Vagina (tissue), 2 donors: ENCODE results near the gene RTTN. TPM values are rescaled to one million over a fixed set of nuclear protein-coding genes. Genes with fewer than 3 reads are reported as not detected.

Source experiments
- DNase-seq, 2 donors: peaks; one replicate each; pipeline ENCODE4 v3.0.0-alpha.2; 2017; ENCODE audit errors: extremely low spot score in 2 of 2
- H3K27ac ChIP-seq: fragments of 200-600 bp; sonication (generic); one replicate; pipeline ENCODE4 v1.5.1; 2019
- H3K27me3 ChIP-seq: fragments of 200-600 bp; sonication (generic); one replicate; pipeline ENCODE4 v1.5.1; 2019
- H3K36me3 ChIP-seq, 2 donors: fragments of 200-600 bp; sonication (generic); one replicate each; pipeline ENCODE4 v1.5.1; 2017 to 2019
- H3K4me1 ChIP-seq: fragments of 200-600 bp; sonication (generic); one replicate; pipeline ENCODE4 v1.5.1; 2019
- H3K4me3 ChIP-seq, 2 donors: fragments of 200-600 bp; sonication (generic); 1 replicate in 1 of 2; 2 replicates in 1 of 2; pipeline ENCODE4 v1.5.1; 2016 to 2019
- H3K9me3 ChIP-seq: fragments of 200-600 bp; sonication (generic); one replicate; pipeline ENCODE4 v1.5.1; 2019
- CTCF ChIP-seq, 3 experiments: fragments of 450-650 bp in 2 of 3; fragments of 200-600 bp in 1 of 3; sonication (generic) in 1 of 3; IDR thresholded peaks; one replicate each; pipeline ENCODE4 v1.5.1; 2017 to 2019; ENCODE audit warnings: antibody characterized with exemption in 3 of 3, mild to moderate bottlenecking in 2 of 3, moderate library complexity in 2 of 3
- POLR2A ChIP-seq, 2 donors: fragments of 450-650 bp; IDR thresholded peaks; one replicate each; pipeline ENCODE4 v1.6.1; 2017; ENCODE audit warnings: antibody characterized with exemption in 2 of 2, mild to moderate bottlenecking in 2 of 2, moderate library complexity in 2 of 2
- POLR2AphosphoS5 ChIP-seq, 2 donors: sonication (generic); formaldehyde crosslinking; IDR thresholded peaks; one replicate each; pipeline ENCODE4 v1.9.0; 2017; ENCODE audit warnings: antibody characterized with exemption in 2 of 2, mild to moderate bottlenecking in 2 of 2, low read depth in 1 of 2; ENCODE audit not compliant: insufficient read depth in 1 of 2
- intact Hi-C: fragments of 100-400 bp; cut with DNase I; formaldehyde crosslinking; loops from one replicate; pipeline ENCODE4 v1.15.1; 2023
- total RNA-seq: library from RNA; depleted of rRNA; stranded (reverse); fragments of >200 nt; gene quantifications from one replicate; pipeline ENCODE4 v1.2.3, GENCODE V29; 2016

The RTTN gene
- total RNA-seq, 1 donor from 2014 or later: 16.7 TPM

GRCh38 chr18:70154591-70155194 lies 50.8 kb downstream of the RTTN start:
- Histone ChIP-seq H3K27ac (no peak overlapping the region), H3K36me3 (no peaks in the 10 kb centered on the region), H3K9me3 (no peaks in the 10 kb centered on the region), H3K27me3 (no peaks in the 10 kb centered on the region), H3K4me3 (no peak overlapping the region), H3K4me1 (no peaks in the 10 kb centered on the region)
- no peak for DNase-seq
- TF ChIP-seq POLR2AphosphoS5 (IDR thresholded peaks at IDR 0.05; ENCODE audit: insufficient read depth in 1 of 2, low read depth in 1 of 2) (no peak), POLR2A (IDR thresholded peaks at IDR 0.05) (no peak), CTCF (IDR thresholded peaks at IDR 0.05) (no peak)
- intact Hi-C loops: no loop called here

GRCh38 chr18:70151614-70152013 lies 53.9 kb downstream of the RTTN start:
- intact Hi-C loops: no loop called here
- Histone ChIP-seq H3K36me3 (peaks cover 0 to 17% of the 10 kb centered on the region in 2 donors), H3K27ac (no peak overlapping the region), H3K9me3 (no peaks in the 10 kb centered on the region), H3K4me1 (no peaks in the 10 kb centered on the region), H3K4me3 (no peak overlapping the region), H3K27me3 (no peaks in the 10 kb centered on the region)
- no peak for DNase-seq
- TF ChIP-seq POLR2A (IDR thresholded peaks at IDR 0.05) (no peak), CTCF (IDR thresholded peaks at IDR 0.05) (no peak), POLR2AphosphoS5 (IDR thresholded peaks at IDR 0.05; ENCODE audit: insufficient read depth in 1 of 2, low read depth in 1 of 2) (no peak)

- no peaks in the 10 kb centered on the region for H3K27me3 ChIP-seq
- peaks cover 0 to 32% of the 10 kb centered on the region in 2 donors for H3K36me3 ChIP-seq
- DNase-seq: no peak
- H3K4me1 ChIP-seq: no peaks in the 10 kb centered on the region
- no peak overlapping the region for H3K27ac ChIP-seq
- TF ChIP-seq POLR2A (IDR thresholded peaks at IDR 0.05) (no peak), POLR2AphosphoS5 (IDR thresholded peaks at IDR 0.05; ENCODE audit: insufficient read depth in 1 of 2, low read depth in 1 of 2) (no peak), CTCF (IDR thresholded peaks at IDR 0.05) (no peak)
- H3K9me3 ChIP-seq: no peaks in the 10 kb centered on the region
- intact Hi-C loops: no loop called here
- no peak overlapping the region for H3K4me3 ChIP-seq
Measured at GRCh38 chr18:70149616-70150301, 55.7 kb downstream of the RTTN start.

- TF ChIP-seq CTCF (IDR thresholded peaks at IDR 0.05) (no peak), POLR2A (IDR thresholded peaks at IDR 0.05) (no peak), POLR2AphosphoS5 (IDR thresholded peaks at IDR 0.05; ENCODE audit: insufficient read depth in 1 of 2, low read depth in 1 of 2) (no peak)
- intact Hi-C loops: no loop called here
- DNase-seq: no peak
- no peaks in the 10 kb centered on the region for H3K4me1 ChIP-seq
- no peaks in the 10 kb centered on the region for H3K27me3 ChIP-seq
- no peak overlapping the region for H3K4me3 ChIP-seq
- H3K36me3 ChIP-seq: peaks cover 0 to 35% of the 10 kb centered on the region in 2 donors
- no peak overlapping the region for H3K27ac ChIP-seq
- no peaks in the 10 kb centered on the region for H3K9me3 ChIP-seq
Measured at GRCh38 chr18:70149156-70149555, 56.3 kb downstream of the RTTN start.
